HG03103 (cell line): ENCODE results near the gene NBEAL1.
"Not testable (repeated sequence)": the region's sequence is repeated elsewhere in the genome, so short reads cannot be mapped to it uniquely, and the experiment has no call there.

Source experiments
- ATAC-seq: cut with Tn5 transposase; IDR thresholded peaks from one replicate; pipeline ENCODE4 v1.9.1; 2021; ENCODE audit warnings: low read depth; ENCODE audit not compliant: unreplicated experiment

NBEAL1 gene

GRCh38 chr2:203037026-203037425 is 22.4 kb downstream of the NBEAL1 start:
- ATAC-seq: no peak

- no peak for ATAC-seq
Measured at GRCh38 chr2:203038586-203038985, 23.9 kb downstream of the NBEAL1 start.

- not testable (repeated sequence) for ATAC-seq
Measured at GRCh38 chr2:203039211-203039610, 24.5 kb downstream of the NBEAL1 start.

GRCh38 chr2:203040966-203041521 is 26.4 kb downstream of the NBEAL1 start:
- ATAC-seq: no peak

GRCh38 chr2:203042178-203042577 is 27.5 kb downstream of the NBEAL1 start:
- no peak for ATAC-seq

- no peak for ATAC-seq
Measured at GRCh38 chr2:203043226-203043625, 28.6 kb downstream of the NBEAL1 start.

- no peak for ATAC-seq
Measured at GRCh38 chr2:203045867-203046266, 31.2 kb downstream of the NBEAL1 start.

GRCh38 chr2:203052539-203052938 is 37.9 kb downstream of the NBEAL1 start:
- ATAC-seq: no peak

- ATAC-seq: no peak
Measured at GRCh38 chr2:203059567-203060240, 45.0 kb downstream of the NBEAL1 start.

- no peak for ATAC-seq
Measured at GRCh38 chr2:203061346-203061745, 46.7 kb downstream of the NBEAL1 start.

GRCh38 chr2:203062126-203062525 is 47.5 kb downstream of the NBEAL1 start:
- no peak for ATAC-seq

- not testable (repeated sequence) for ATAC-seq
Measured at GRCh38 chr2:203066519-203067091, 51.9 kb downstream of the NBEAL1 start.

- no peak for ATAC-seq
Measured at GRCh38 chr2:203070701-203071100, 56.0 kb downstream of the NBEAL1 start.

GRCh38 chr2:203071148-203071547 is 56.5 kb downstream of the NBEAL1 start:
- ATAC-seq: no peak

GRCh38 chr2:203072371-203072770 is 57.7 kb downstream of the NBEAL1 start:
- no peak for ATAC-seq

GRCh38 chr2:203077451-203077850 is 62.8 kb downstream of the NBEAL1 start:
- no peak for ATAC-seq

- no peak for ATAC-seq
Measured at GRCh38 chr2:203080447-203081045, 65.9 kb downstream of the NBEAL1 start.

- ATAC-seq: no peak
Measured at GRCh38 chr2:203083328-203083727, 68.7 kb downstream of the NBEAL1 start.

GRCh38 chr2:203086381-203086780 is 71.7 kb downstream of the NBEAL1 start:
- ATAC-seq: not testable (repeated sequence)

- ATAC-seq: not testable (repeated sequence)
Measured at GRCh38 chr2:203090721-203091120, 76.0 kb downstream of the NBEAL1 start.

GRCh38 chr2:203097735-203098134 is 83.1 kb downstream of the NBEAL1 start:
- ATAC-seq: no peak

GRCh38 chr2:203102357-203102756 is 87.7 kb downstream of the NBEAL1 start:
- not testable (repeated sequence) for ATAC-seq
